GM06990 (cell line): ENCODE measurements around the gene ADCY7.

Experiments
- DNase-seq: peaks from one replicate; pipeline ENCODE4 v3.0.0-alpha.2; 2011; ENCODE audit not compliant: insufficient read length; ENCODE audit errors: extremely low read depth
- H3K27me3 ChIP-seq: replicated peaks from 2 replicates; pipeline ENCODE4 v1.6.0; 2011; ENCODE audit warnings: low read length; ENCODE audit not compliant: control insufficient read depth, insufficient read depth
- H3K36me3 ChIP-seq: 2 replicates; pipeline ENCODE4 v1.5.1; 2011; ENCODE audit warnings: low read length; ENCODE audit not compliant: control insufficient read depth, insufficient read depth
- H3K4me3 ChIP-seq: replicated peaks from 2 replicates; pipeline ENCODE4 v1.5.1; 2011; ENCODE audit warnings: low read depth, mild to moderate bottlenecking, control low read depth, low read length
- TF ChIP-seq, protein P1 (sequence below): IDR thresholded peaks from 2 replicates; pipeline ENCODE4 v1.5.1; 2011; ENCODE audit warnings: low read length, control low read depth, mild to moderate bottlenecking, inconsistent platforms; ENCODE audit not compliant: insufficient read depth, poor library complexity, severe bottlenecking

ADCY7 gene

DNA sequence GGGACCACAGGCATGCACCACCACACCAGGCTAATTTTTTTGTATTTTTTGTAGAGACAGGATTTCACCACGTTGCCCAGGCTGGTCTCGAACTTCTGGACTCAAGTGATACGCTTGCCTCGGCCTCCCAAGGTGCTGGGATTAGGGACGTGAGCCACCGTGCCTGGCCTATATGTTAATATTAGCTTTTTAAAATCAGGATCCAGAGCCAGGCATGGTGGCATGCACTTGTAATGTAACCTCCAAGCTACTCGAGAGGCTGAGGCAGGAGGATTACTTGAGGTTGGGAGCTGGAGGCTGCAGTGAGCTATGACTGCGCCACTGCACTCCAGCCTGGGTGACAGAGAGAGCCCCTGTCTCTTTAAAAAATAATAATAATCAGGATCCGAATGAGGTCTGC, 8.5 kb upstream of the ADCY7 start:
- no peak for DNase-seq
- TF ChIP-seq, protein P1, sequence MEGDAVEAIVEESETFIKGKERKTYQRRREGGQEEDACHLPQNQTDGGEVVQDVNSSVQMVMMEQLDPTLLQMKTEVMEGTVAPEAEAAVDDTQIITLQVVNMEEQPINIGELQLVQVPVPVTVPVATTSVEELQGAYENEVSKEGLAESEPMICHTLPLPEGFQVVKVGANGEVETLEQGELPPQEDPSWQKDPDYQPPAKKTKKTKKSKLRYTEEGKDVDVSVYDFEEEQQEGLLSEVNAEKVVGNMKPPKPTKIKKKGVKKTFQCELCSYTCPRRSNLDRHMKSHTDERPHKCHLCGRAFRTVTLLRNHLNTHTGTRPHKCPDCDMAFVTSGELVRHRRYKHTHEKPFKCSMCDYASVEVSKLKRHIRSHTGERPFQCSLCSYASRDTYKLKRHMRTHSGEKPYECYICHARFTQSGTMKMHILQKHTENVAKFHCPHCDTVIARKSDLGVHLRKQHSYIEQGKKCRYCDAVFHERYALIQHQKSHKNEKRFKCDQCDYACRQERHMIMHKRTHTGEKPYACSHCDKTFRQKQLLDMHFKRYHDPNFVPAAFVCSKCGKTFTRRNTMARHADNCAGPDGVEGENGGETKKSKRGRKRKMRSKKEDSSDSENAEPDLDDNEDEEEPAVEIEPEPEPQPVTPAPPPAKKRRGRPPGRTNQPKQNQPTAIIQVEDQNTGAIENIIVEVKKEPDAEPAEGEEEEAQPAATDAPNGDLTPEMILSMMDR, result no peak
- Histone ChIP-seq H3K36me3 (no peaks in the 10 kb centered on the region), H3K27me3 (no peaks in the 10 kb centered on the region), H3K4me3 (no peak overlapping the region)

DNA sequence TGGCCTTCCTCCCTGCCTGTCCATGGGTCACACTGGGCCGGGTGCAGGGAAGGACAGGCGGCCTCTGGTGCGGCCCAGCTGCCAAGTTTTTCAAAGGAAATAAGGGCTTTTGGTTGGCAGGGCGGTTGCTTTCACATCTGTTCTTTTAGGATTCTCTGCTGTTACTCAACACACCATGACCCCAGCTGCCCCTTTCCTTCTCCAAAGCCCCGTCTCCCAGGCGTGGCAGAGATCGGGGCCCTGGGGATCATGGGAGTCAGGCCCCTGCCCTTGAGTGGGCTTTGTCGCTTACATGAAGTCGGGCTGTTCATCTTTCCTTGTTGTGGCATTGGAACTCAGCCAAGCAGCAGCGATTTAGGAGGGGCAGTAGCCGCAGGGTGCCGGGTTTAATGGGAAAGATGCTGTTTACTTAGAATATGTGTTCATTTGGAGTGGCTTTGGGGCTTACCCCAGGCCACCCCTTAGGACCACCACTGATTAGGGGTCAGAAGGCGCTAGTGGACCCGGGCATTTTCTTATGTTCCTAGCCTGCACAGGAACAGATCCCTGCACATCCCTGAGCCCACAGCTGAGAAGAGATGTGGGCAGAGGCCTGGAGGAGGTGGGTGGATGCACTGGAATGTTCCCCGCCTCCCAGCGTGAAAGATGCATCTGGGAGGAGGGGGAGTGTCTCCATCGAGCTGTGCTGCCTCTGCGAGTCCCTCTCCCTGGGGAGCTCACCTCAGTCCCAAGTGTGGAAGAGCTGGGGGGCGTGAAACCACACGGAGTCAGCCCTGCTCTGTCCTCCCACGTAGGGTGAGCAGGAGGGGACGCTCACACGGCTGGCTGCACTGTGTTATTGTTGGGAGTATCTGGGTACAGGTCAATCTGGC, 6.8 kb upstream of the ADCY7 start:
- no peak for DNase-seq
- no peaks in the 10 kb centered on the region for H3K27me3 ChIP-seq
- TF ChIP-seq, protein P1, result no peak
- no peaks in the 10 kb centered on the region for H3K36me3 ChIP-seq
- no peak overlapping the region for H3K4me3 ChIP-seq

DNA sequence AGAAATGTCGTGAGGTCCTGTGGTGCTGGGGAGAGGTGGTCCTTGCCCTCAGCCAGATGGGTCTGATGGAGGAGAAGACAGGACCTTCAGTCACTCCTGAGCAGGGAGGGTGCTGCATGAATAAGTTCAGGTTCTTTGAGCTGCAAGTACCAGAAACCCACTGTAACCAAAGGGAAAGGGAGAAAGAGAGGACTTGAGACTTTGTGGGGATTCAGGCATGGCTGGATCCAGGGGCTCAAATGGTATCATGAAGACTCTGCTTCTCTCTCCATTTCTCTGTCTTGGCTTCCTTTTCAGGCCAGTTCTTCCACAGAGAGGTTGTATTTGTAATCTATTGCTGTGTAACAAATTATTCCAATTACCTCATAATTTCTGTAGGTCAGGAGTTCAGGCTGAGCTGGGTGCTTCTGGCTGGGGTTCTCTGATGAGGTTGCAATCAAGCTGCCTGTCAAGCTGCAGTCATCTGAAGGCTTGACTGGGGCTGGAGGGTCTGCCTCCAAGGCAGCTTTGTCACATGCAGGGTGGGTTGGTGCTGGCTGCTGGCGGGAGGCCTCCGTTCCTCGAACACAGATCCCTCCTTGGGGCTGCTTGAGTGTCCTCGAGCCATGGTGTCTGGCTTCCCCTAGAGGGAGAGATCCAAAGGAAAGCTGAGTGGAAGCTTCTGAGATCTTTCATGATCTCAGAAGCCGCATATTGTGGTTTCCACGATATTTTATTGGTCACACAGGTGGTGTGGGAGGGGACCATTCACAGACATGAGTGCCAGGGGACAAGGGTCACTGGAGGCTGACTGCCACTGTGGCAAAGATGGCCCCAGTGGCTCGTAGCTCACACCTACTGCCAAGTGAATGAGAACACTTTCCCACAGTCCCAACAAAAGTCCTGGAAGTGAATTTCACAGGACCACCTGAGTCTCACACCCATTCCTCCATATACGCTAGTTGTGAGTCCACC, 5.9 kb upstream of the ADCY7 start:
- no peak for DNase-seq
- Histone ChIP-seq H3K4me3 (no peak overlapping the region), H3K36me3 (no peaks in the 10 kb centered on the region), H3K27me3 (no peaks in the 10 kb centered on the region)
- TF ChIP-seq, protein P1, result no peak

DNA sequence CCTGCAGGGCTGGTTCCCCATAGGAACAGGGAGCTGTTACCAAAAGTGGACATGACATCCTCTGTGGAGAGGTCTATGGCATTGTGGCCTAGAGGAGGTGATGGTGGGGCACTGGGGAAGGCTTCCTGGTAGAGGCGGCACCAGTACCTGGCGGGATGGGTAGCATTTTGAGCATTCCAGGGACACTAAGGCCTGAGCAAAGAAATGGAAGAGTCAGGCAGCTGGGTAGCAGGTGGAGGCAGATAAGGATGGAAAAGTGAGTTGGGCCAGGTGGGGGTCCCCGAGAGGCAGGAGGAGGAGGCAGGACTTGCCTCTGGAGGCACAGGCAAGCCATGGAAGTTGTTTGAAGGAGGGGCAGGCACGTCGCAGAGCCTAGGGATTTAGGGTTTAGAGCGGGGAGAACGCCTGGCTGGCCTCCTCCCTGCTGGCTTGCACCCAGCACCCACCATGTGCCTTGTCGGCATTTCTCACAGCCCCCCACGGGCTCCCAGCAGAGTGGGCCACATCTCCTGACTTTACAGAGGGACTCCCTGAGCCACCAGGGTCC, 5.1 kb upstream of the ADCY7 start:
- DNase-seq, result no peak
- TF ChIP-seq, protein P1, result no peak
- Histone ChIP-seq H3K4me3 (no peak overlapping the region), H3K36me3 (no peaks in the 10 kb centered on the region), H3K27me3 (no peaks in the 10 kb centered on the region)

DNA sequence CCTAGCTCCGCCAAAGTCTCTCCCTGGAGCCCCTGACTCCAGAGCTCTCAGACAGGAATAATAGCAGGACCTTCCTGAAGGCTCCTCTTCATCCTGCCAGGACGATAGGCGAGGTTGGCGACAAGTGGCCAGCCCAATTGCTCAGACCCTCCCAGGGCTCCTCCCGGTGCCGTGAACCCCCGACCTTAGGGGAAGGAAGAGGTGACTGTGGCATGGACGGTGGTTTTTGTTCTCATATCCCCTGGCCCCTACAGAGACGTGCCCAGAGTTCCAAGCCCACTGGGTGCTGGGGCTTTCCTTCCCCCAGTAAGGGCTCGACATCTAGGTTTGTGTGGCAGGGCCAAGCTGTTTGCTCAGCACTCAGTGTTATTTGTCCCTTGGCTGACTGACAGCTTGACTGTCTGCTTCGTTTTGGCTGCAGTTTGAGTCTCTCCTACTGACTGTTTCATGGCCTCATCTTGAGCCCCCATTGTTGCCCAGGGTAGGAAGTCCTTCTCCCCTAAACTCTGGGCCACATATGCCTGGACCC, 4.6 kb upstream of the ADCY7 start:
- TF ChIP-seq, protein P1, result no peak

More for the DNA sequence above, 4.6 kb upstream of the ADCY7 start:
- no peak for DNase-seq
- no peak overlapping the region for H3K4me3 ChIP-seq
- no peaks in the 10 kb centered on the region for H3K36me3 ChIP-seq
- no peaks in the 10 kb centered on the region for H3K27me3 ChIP-seq
